Upper lobe of right lung (tissue), 1 donor: ENCODE measurements around the gene YAP1. TPM values are rescaled to one million over a fixed set of nuclear protein-coding genes. Genes with fewer than 3 reads are reported as not detected.
A peak's percentile ranks its signal among the peaks of the same experiment; 100 is the strongest.

Experiments
- ATAC-seq: fragments of 200-7000 bp; cut with Tn5 transposase; one replicate; pipeline ENCODE4 v1.9.1; 2020; ENCODE audit warnings: mild to moderate bottlenecking, moderate library complexity
- DNase-seq: peaks from one replicate; pipeline ENCODE4 v3.0.0-alpha.2; 2020
- H3K27ac ChIP-seq: fragments of 200-600 bp; one replicate; pipeline ENCODE4 v1.8.0; 2022
- H3K27me3 ChIP-seq: fragments of 200-600 bp; one replicate; pipeline ENCODE4 v1.8.0; 2022; ENCODE audit warnings: mild to moderate bottlenecking
- H3K36me3 ChIP-seq: fragments of 200-600 bp; one replicate; pipeline ENCODE4 v1.8.0; 2022
- H3K4me1 ChIP-seq: fragments of 200-600 bp; one replicate; pipeline ENCODE4 v1.8.0; 2022
- H3K4me3 ChIP-seq: fragments of 200-600 bp; one replicate; pipeline ENCODE4 v1.8.0; 2022; ENCODE audit warnings: mild to moderate bottlenecking
- H3K9me3 ChIP-seq: fragments of 200-600 bp; one replicate; pipeline ENCODE4 v1.8.0; 2022
- intact Hi-C: fragments of 100-400 bp; cut with DNase I; formaldehyde crosslinking; loops from one replicate; pipeline ENCODE4 v1.11.0; 2022
- total RNA-seq: library from RNA; stranded (reverse); fragmentation: NEBNext Ultra II Directional; extraction: Animal tissue kit (Norgen Biotek cat#: 25700); gene quantifications from one replicate; pipeline ENCODE4 v1.2.1, GENCODE V29; 2021
- TF ChIP-seq, protein P1 (sequence below): fragments of 200-600 bp; IDR thresholded peaks from one replicate; pipeline ENCODE4 v1.8.0; 2022; ENCODE audit warnings: antibody characterized with exemption
- donor health status: DM: no; HTN: yes; CAD: no; lungs with severe emphysema.

YAP1 gene
- total RNA-seq, 1 donor from 2014 or later: 127 TPM

DNA sequence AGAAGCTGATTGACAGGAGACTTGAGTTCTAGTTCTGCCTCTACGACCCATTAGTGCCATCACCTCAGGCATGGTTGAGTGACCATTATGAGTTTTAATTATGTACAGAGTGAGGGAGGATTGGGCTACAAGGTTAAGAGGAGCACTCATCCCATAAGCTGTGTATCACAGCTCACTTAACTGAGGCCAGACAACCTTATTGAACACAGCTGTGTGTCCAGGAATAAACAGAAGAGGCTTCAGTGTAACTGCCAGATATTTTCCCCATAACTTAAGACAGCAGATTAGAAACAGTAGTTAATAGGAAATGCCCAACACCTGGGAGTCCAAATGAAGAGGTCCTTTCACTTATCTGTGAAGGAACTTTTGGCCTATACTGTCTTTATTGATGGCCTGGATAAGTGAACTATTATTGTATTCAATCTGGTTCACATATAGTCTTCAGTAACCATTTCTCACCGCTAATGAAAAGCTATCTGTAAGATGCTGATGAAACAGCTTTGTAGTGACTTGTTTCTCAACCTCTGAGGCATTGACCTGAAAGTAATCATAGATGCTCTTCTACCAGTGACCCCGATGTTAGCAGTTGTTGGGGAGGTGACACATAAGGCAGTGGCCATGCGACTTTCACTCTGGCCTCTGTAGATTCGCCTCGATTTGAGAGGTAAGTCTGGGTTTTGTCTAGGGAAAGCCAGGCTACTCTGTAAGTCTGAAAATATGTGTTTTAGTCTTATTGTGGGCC lies 41.7 kb downstream of the YAP1 start:
- Histone ChIP-seq H3K27ac (no peak overlapping the region), H3K36me3 (no peaks in the 10 kb centered on the region), H3K27me3 (no peaks in the 10 kb centered on the region), H3K4me3 (no peak overlapping the region), H3K9me3 (no peaks in the 10 kb centered on the region), H3K4me1 (peaks cover 30% of the 10 kb centered on the region)
- DNase-seq (no peak), ATAC-seq (no peak)
- intact Hi-C loops: no loop called here
- TF ChIP-seq, protein P1, sequence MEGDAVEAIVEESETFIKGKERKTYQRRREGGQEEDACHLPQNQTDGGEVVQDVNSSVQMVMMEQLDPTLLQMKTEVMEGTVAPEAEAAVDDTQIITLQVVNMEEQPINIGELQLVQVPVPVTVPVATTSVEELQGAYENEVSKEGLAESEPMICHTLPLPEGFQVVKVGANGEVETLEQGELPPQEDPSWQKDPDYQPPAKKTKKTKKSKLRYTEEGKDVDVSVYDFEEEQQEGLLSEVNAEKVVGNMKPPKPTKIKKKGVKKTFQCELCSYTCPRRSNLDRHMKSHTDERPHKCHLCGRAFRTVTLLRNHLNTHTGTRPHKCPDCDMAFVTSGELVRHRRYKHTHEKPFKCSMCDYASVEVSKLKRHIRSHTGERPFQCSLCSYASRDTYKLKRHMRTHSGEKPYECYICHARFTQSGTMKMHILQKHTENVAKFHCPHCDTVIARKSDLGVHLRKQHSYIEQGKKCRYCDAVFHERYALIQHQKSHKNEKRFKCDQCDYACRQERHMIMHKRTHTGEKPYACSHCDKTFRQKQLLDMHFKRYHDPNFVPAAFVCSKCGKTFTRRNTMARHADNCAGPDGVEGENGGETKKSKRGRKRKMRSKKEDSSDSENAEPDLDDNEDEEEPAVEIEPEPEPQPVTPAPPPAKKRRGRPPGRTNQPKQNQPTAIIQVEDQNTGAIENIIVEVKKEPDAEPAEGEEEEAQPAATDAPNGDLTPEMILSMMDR: no peak

DNA sequence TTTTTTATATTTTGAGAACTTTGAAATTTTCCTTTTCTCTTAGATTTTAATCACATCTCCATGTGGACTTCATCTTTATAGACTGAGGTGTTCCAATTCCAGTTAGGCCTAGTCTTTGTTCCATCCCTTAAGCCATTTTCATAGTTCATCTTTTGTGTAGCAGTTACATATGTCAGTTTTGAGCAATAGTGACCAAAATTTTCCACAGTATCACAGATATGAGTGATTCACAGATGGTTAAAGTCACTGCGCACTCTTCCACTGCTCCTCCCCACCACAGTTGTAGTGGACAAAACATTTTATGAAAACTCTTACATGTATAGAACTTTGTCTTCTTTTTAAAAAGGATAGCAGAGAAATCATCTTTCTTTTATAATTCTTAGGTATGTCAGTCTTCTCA lies 42.8 kb downstream of the YAP1 start:
- no peak overlapping the region for H3K27ac ChIP-seq
- ATAC-seq (no peak), DNase-seq (no peak)
- no peaks in the 10 kb centered on the region for H3K27me3 ChIP-seq
- H3K9me3 ChIP-seq: no peaks in the 10 kb centered on the region
- no peaks in the 10 kb centered on the region for H3K36me3 ChIP-seq
- H3K4me1 ChIP-seq: peaks cover 30% of the 10 kb centered on the region
- H3K4me3 ChIP-seq: no peak overlapping the region
- TF ChIP-seq, protein P1: no peak
- intact Hi-C loops: no loop called here

DNA sequence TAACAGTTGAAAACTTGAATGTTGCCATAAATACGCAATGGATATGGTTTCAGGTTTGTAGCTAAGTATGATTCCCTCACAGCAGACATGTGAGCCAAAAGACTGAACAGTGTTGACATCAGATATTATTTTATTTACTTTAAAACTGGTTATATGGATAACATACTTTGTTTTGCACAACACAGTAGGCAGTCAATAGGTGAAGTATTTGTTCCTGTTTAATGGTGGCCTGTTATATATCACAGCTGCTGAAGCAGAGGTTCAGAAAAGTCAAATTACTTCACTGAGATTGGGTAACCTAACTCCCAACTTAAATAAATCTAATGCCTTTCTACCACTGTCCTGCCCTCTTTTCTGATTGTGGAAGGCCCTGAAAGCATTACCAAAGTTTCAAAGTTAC lies 44.6 kb downstream of the YAP1 start:
- ATAC-seq (no peak), DNase-seq (no peak)
- Histone ChIP-seq H3K36me3 (no peaks in the 10 kb centered on the region), H3K9me3 (no peaks in the 10 kb centered on the region), H3K27me3 (no peaks in the 10 kb centered on the region), H3K4me1 (peaks cover 30% of the 10 kb centered on the region), H3K4me3 (no peak overlapping the region), H3K27ac (no peak overlapping the region)
- intact Hi-C loops: no loop called here
- TF ChIP-seq, protein P1: no peak

DNA sequence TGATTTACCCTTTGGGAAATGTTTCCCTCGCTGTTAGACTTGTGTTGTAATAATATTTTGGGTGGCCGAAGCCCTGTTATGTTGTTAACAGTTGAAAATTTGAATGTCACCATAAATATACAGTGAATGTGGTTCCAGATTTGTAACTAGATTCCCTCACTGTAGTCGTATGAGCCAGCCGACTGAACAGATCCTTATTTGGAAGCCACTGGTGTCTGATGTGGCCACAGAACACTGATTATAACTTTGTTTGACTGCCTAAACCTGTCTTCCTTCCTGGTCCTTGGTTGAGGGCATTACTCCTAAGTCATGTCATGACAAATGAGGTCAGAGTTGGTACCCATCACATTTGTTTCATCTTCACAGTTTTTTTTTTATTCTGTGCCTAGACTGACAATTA lies 45.4 kb downstream of the YAP1 start:
- H3K4me1 ChIP-seq: peaks cover 30% of the 10 kb centered on the region
- no peaks in the 10 kb centered on the region for H3K9me3 ChIP-seq
- no peak for DNase-seq
- no peaks in the 10 kb centered on the region for H3K27me3 ChIP-seq
- no peak for ATAC-seq
- intact Hi-C loops: no loop called here
- H3K4me3 ChIP-seq: no peak overlapping the region
- TF ChIP-seq, protein P1: no peak
- H3K36me3 ChIP-seq: no peaks in the 10 kb centered on the region
- H3K27ac ChIP-seq: no peak overlapping the region

DNA sequence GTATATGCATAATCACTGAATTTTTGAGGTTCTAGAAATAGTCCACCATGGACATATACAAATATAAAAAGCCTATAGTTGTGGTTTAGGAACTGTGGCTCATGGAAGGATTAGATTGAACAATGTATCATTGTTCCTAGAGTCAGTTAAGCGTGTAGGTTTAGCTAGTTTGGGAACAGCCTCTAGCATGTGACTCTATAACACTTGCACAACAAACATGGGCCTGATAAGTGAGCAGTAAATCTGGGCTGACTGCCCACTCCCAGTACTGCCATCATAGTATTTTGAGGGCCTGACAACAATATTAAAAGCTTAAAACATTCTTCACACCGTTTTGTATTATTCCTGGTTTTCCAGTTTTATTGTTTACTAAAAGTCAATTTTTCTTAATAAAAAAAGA lies 47.0 kb downstream of the YAP1 start:
- DNase-seq (no peak), ATAC-seq (peak; percentile 84)
- Histone ChIP-seq H3K9me3 (no peaks in the 10 kb centered on the region), H3K27me3 (no peaks in the 10 kb centered on the region), H3K36me3 (no peaks in the 10 kb centered on the region), H3K4me1 (peaks cover 30% of the 10 kb centered on the region), H3K27ac (no peak overlapping the region), H3K4me3 (no peak overlapping the region)
- intact Hi-C loops: no loop called here
- TF ChIP-seq, protein P1: no peak
